Measurements from ENCODE around the gene CRISP2. TPM values are rescaled to one million over a fixed set of nuclear protein-coding genes. Genes with fewer than 3 reads are reported as not detected.
A peak's percentile ranks its signal among the peaks of the same experiment; 100 is the strongest.

Gene CRISP2
- total and polyA plus RNA-seq, 9 of the 15 experiments (the other 6 are each of a cell fraction or from before 2014, with no cell fraction given), result not detected

GRCh38 chr6:49662892-49663261, 50.5 kb downstream of the CRISP2 start (continued):
- TF ChIP-seq ZNF79 (CRISPR knock-in tag; IDR thresholded peaks at IDR 0.05; ENCODE audit: low read depth) (no peak), ZNF780A (CRISPR knock-in tag; IDR thresholded peaks at IDR 0.05) (no peak), ZNF384 (IDR thresholded peaks at IDR 0.05; ENCODE audit: low read depth, low read length) (peak; percentile 53; the same call in 1 of the 2 replicates), PRMT5 (CRISPR knock-in tag; IDR thresholded peaks at IDR 0.05) (no peak), ILK (tag; IDR thresholded peaks at IDR 0.05; ENCODE audit: borderline replicate concordance, low read depth) (no peak), TCF7L2 (IDR thresholded peaks at IDR 0.05; ENCODE audit: low read depth, low read length) (no peak), TRIM28 (IDR thresholded peaks at IDR 0.05) (no peak), CEBPB (tag; IDR thresholded peaks at IDR 0.05) (peak; percentile 79), MBD2 (IDR thresholded peaks at IDR 0.05; ENCODE audit: borderline replicate concordance, low read depth) (no peak), TAF1 (IDR thresholded peaks at IDR 0.05; ENCODE audit: control insufficient read depth, extremely low read depth, insufficient read depth, low read length, severe bottlenecking) (no peak), RAD51 (IDR thresholded peaks at IDR 0.05; ENCODE audit: borderline replicate concordance, low read depth) (no peak), ZNF143 (CRISPR knock-in tag; IDR thresholded peaks at IDR 0.05) (no peak), MGA (IDR thresholded peaks at IDR 0.05) (no peak), CEBPG (CRISPR knock-in tag; IDR thresholded peaks at IDR 0.05) (no peak), CEBPG (tag; conservative IDR thresholded peaks at IDR 0.05 in 1 of 2, IDR thresholded peaks at IDR 0.05 in 1 of 2) (peak in 1 of 2 experiments; percentile 65; a peak in 2 of 4 replicates), HLTF (IDR thresholded peaks at IDR 0.05) (0 out of 2 replicates have a peak, but pooled peaks have one; percentile 32), ARID3B (CRISPR knock-in tag; IDR thresholded peaks at IDR 0.05; ENCODE audit: borderline replicate concordance) (no peak), ADNP (tag; IDR thresholded peaks at IDR 0.05) (peak; percentile 64)
